WI38 (cell line): ENCODE data around the gene CXCL1.
"Not testable (repeated sequence)": the region's sequence is repeated elsewhere in the genome, so short reads cannot be mapped to it uniquely, and the experiment has no call there.

Experiments
- H3K4me3 ChIP-seq: 2 replicates; pipeline ENCODE4 v1.5.1; 2011; ENCODE audit warnings: low read depth, mild to moderate bottlenecking, control low read depth, low read length
- CTCF ChIP-seq: IDR thresholded peaks from 2 replicates; pipeline ENCODE4 v1.5.1; 2012; ENCODE audit warnings: low read depth, mild to moderate bottlenecking, control low read depth, low read length

The CXCL1 gene

GRCh38 chr4:73895201-73896175, 26.3 kb downstream of the CXCL1 start:
- no peak for TF ChIP-seq CTCF
- H3K4me3 ChIP-seq: no peak overlapping the region

GRCh38 chr4:73896416-73896815, 27.2 kb downstream of the CXCL1 start:
- no peak overlapping the region for H3K4me3 ChIP-seq
- TF ChIP-seq CTCF: no peak

GRCh38 chr4:73897380-73898136, 28.4 kb downstream of the CXCL1 start:
- no peak overlapping the region for H3K4me3 ChIP-seq
- TF ChIP-seq CTCF: no peak

GRCh38 chr4:73899338-73899737, 30.1 kb downstream of the CXCL1 start:
- not testable (repeated sequence) for H3K4me3 ChIP-seq

GRCh38 chr4:73901031-73901430, 31.8 kb downstream of the CXCL1 start:
- H3K4me3 ChIP-seq: no peak overlapping the region
- no peak for TF ChIP-seq CTCF

GRCh38 chr4:73902038-73902637, 32.9 kb downstream of the CXCL1 start:
- TF ChIP-seq CTCF: no peak
- H3K4me3 ChIP-seq: no peak overlapping the region

GRCh38 chr4:73902817-73903547, 33.8 kb downstream of the CXCL1 start:
- H3K4me3 ChIP-seq: no peak overlapping the region
- TF ChIP-seq CTCF: no peak
